ENCODE data around the gene VAMP3. TPM values are rescaled to one million over a fixed set of nuclear protein-coding genes. Genes with fewer than 3 reads are reported as not detected.
A peak's percentile ranks its signal among the peaks of the same experiment; 100 is the strongest.

VAMP3 gene
- polyA plus RNA-seq (2013, experiment 1 of 2), result 164 TPM
- polyA plus RNA-seq (2013, experiment 2 of 2), result 172 TPM

- H2BK15ac ChIP-seq (ENCODE audit: low read depth, poor library complexity, severe bottlenecking), result peak within 1 kb of the TSS; percentile 74
- H3K79me1 ChIP-seq (replicated peaks; ENCODE audit: low read length, poor library complexity, severe bottlenecking), result peaks cover 1% of the 10 kb centered on the region
- H3K18ac ChIP-seq (ENCODE audit: low read depth in 1 of 2, low read length in 2 of 2), result peak within 1 kb of the TSS; percentile 95 to 99
- peak within 1 kb of the TSS; percentile 57 to 99 for H3K4ac ChIP-seq (ENCODE audit: low read depth in 1 of 2, low read length in 2 of 2)
- peak within 1 kb of the TSS in 1 of 2 experiments; percentile 86 for H3K23ac ChIP-seq (ENCODE audit: low read length in 2 of 2)
- H3K4me3 ChIP-seq (ENCODE audit: insufficient read depth in 1 of 2, low read depth in 1 of 2, low read length in 2 of 2), result peak within 1 kb of the TSS; percentile 87 to 96
- H3K4me2 ChIP-seq (ENCODE audit: low read length, poor library complexity, severe bottlenecking), result peak within 1 kb of the TSS; percentile 94
- peak within 1 kb of the TSS; percentile 84 for H4K91ac ChIP-seq (ENCODE audit: low read length)
- H3K27me3 ChIP-seq (ENCODE audit: control insufficient read depth in 1 of 2, insufficient read depth in 1 of 2, low read length in 2 of 2), result no peaks in the 10 kb centered on the region
- no peak within 1 kb of the TSS for H2BK120ac ChIP-seq (ENCODE audit: low read depth, low read length)
- peak within 1 kb of the TSS; percentile 96 for H3K9ac ChIP-seq (ENCODE audit: low read length)
- H3K9me3 ChIP-seq (ENCODE audit: control insufficient read depth, low read length), result no peaks in the 10 kb centered on the region
- H2AK5ac ChIP-seq (ENCODE audit: low read length, severe bottlenecking), result no peak within 1 kb of the TSS
- peak within 1 kb of the TSS in 1 of 2 experiments; percentile 99 for H3K14ac ChIP-seq (ENCODE audit: low read length in 2 of 2)
- under 1% methylated on average over 72 of the region's 97 CpGs for WGBS
- H4K8ac ChIP-seq (ENCODE audit: low read length), result peak within 1 kb of the TSS; percentile 100
- H2BK5ac ChIP-seq (ENCODE audit: low read depth, low read length, poor library complexity, severe bottlenecking), result no peak within 1 kb of the TSS
- peak within 1 kb of the TSS; percentile 100 for H2AFZ ChIP-seq (ENCODE audit: low read depth, low read length)
- peaks cover 3% of the 10 kb centered on the region for H3K4me1 ChIP-seq (ENCODE audit: control insufficient read depth, insufficient read depth, low read depth, low read length)
- DNase-seq, result peak; percentile 84
- H2BK12ac ChIP-seq (ENCODE audit: low read length in 2 of 2), result no peak within 1 kb of the TSS
- H3K27ac ChIP-seq (ENCODE audit: low read length, poor library complexity, severe bottlenecking), result peak within 1 kb of the TSS; percentile 1
- peaks cover 0 to 30% of the 10 kb centered on the region in 2 experiments for H3K36me3 ChIP-seq (ENCODE audit: control insufficient read depth in 1 of 2, insufficient read depth in 2 of 2, low read depth in 1 of 2, low read length in 2 of 2)
These were observed at the start of gene VAMP3 for GRCh38 chr1:7770997-7771822. Gene VAMP3 (plus strand): TSS chr1:7771296. CDS start chr1:7771384, 88 bp downstream.

- Histone ChIP-seq H3K36me3 (ENCODE audit: control insufficient read depth in 1 of 2, insufficient read depth in 2 of 2, low read depth in 1 of 2, low read length in 2 of 2) (no peaks in the 10 kb centered on the region), H3K4me3 (ENCODE audit: insufficient read depth in 1 of 2, low read depth in 1 of 2, low read length in 2 of 2) (no peak overlapping the region), H3K79me1 (replicated peaks; ENCODE audit: low read length, poor library complexity, severe bottlenecking) (no peaks in the 10 kb centered on the region), H3K23ac (ENCODE audit: low read length in 2 of 2) (no peak overlapping the region), H2BK120ac (ENCODE audit: low read depth, low read length) (no peak overlapping the region), H3K4ac (ENCODE audit: low read depth in 1 of 2, low read length in 2 of 2) (no peak overlapping the region), H3K4me2 (ENCODE audit: low read length, poor library complexity, severe bottlenecking) (no peak overlapping the region), H2AK5ac (ENCODE audit: low read length, severe bottlenecking) (no peak overlapping the region), H2BK12ac (ENCODE audit: low read length in 2 of 2) (no peak overlapping the region), H3K27ac (ENCODE audit: low read length, poor library complexity, severe bottlenecking) (no peak overlapping the region), H4K91ac (ENCODE audit: low read length) (no peak overlapping the region), H3K27me3 (ENCODE audit: control insufficient read depth in 1 of 2, insufficient read depth in 1 of 2, low read length in 2 of 2) (peaks cover 0 to 61% of the 10 kb centered on the region in 2 experiments), H3K9ac (ENCODE audit: low read length) (no peak overlapping the region), H3K9me3 (ENCODE audit: control insufficient read depth, low read length) (no peaks in the 10 kb centered on the region), H3K4me1 (ENCODE audit: control insufficient read depth, insufficient read depth, low read depth, low read length) (peaks cover 3% of the 10 kb centered on the region), H2BK5ac (ENCODE audit: low read depth, low read length, poor library complexity, severe bottlenecking) (no peak overlapping the region), H2BK15ac (ENCODE audit: low read depth, poor library complexity, severe bottlenecking) (no peak overlapping the region), H3K18ac (ENCODE audit: low read depth in 1 of 2, low read length in 2 of 2) (no peak overlapping the region), H2AFZ (ENCODE audit: low read depth, low read length) (no peak overlapping the region), H3K14ac (ENCODE audit: low read length in 2 of 2) (no peak overlapping the region), H4K8ac (ENCODE audit: low read length) (no peak overlapping the region)
- no peak for DNase-seq
- WGBS, result 69% methylated on average over 2 of the region's 5 CpGs
These were observed 49.0 kb upstream of the VAMP3 start for GRCh38 chr1:7721940-7722669.

GRCh38 chr1:7722670-7723012 lies 48.5 kb upstream of the VAMP3 start:
- no peak overlapping the region for H3K4ac ChIP-seq (ENCODE audit: low read depth in 1 of 2, low read length in 2 of 2)
- peaks cover 3% of the 10 kb centered on the region for H3K4me1 ChIP-seq (ENCODE audit: control insufficient read depth, insufficient read depth, low read depth, low read length)
- H2AK5ac ChIP-seq (ENCODE audit: low read length, severe bottlenecking), result no peak overlapping the region
- H2BK5ac ChIP-seq (ENCODE audit: low read depth, low read length, poor library complexity, severe bottlenecking), result no peak overlapping the region
- DNase-seq, result no peak
- no peak overlapping the region for H2BK12ac ChIP-seq (ENCODE audit: low read length in 2 of 2)
- no peaks in the 10 kb centered on the region for H3K9me3 ChIP-seq (ENCODE audit: control insufficient read depth, low read length)
- H3K27ac ChIP-seq (ENCODE audit: low read length, poor library complexity, severe bottlenecking), result no peak overlapping the region
- no peak overlapping the region for H2BK120ac ChIP-seq (ENCODE audit: low read depth, low read length)
- no peak overlapping the region for H2BK15ac ChIP-seq (ENCODE audit: low read depth, poor library complexity, severe bottlenecking)
- no peak overlapping the region for H3K9ac ChIP-seq (ENCODE audit: low read length)
- H3K4me3 ChIP-seq (ENCODE audit: insufficient read depth in 1 of 2, low read depth in 1 of 2, low read length in 2 of 2), result no peak overlapping the region
- H4K8ac ChIP-seq (ENCODE audit: low read length), result no peak overlapping the region
- H3K18ac ChIP-seq (ENCODE audit: low read depth in 1 of 2, low read length in 2 of 2), result no peak overlapping the region
- H3K4me2 ChIP-seq (ENCODE audit: low read length, poor library complexity, severe bottlenecking), result no peak overlapping the region
- no peaks in the 10 kb centered on the region for H3K36me3 ChIP-seq (ENCODE audit: control insufficient read depth in 1 of 2, insufficient read depth in 2 of 2, low read depth in 1 of 2, low read length in 2 of 2)
- H2AFZ ChIP-seq (ENCODE audit: low read depth, low read length), result no peak overlapping the region
- no peaks in the 10 kb centered on the region for H3K79me1 ChIP-seq (replicated peaks; ENCODE audit: low read length, poor library complexity, severe bottlenecking)
- WGBS, result 100% methylated on average over 1 of the region's 2 CpGs
- H3K23ac ChIP-seq (ENCODE audit: low read length in 2 of 2), result no peak overlapping the region
- H3K27me3 ChIP-seq (ENCODE audit: control insufficient read depth in 1 of 2, insufficient read depth in 1 of 2, low read length in 2 of 2), result peaks cover 0 to 63% of the 10 kb centered on the region in 2 experiments
- no peak overlapping the region for H4K91ac ChIP-seq (ENCODE audit: low read length)
- no peak overlapping the region for H3K14ac ChIP-seq (ENCODE audit: low read length in 2 of 2)

GRCh38 chr1:7726623-7727022 lies 44.5 kb upstream of the VAMP3 start:
- Histone ChIP-seq H3K4me3 (ENCODE audit: insufficient read depth in 1 of 2, low read depth in 1 of 2, low read length in 2 of 2) (no peak overlapping the region), H3K14ac (ENCODE audit: low read length in 2 of 2) (no peak overlapping the region), H2BK5ac (ENCODE audit: low read depth, low read length, poor library complexity, severe bottlenecking) (no peak overlapping the region), H3K4ac (ENCODE audit: low read depth in 1 of 2, low read length in 2 of 2) (no peak overlapping the region), H2BK12ac (ENCODE audit: low read length in 2 of 2) (no peak overlapping the region), H4K91ac (ENCODE audit: low read length) (no peak overlapping the region), H3K36me3 (ENCODE audit: control insufficient read depth in 1 of 2, insufficient read depth in 2 of 2, low read depth in 1 of 2, low read length in 2 of 2) (no peaks in the 10 kb centered on the region), H3K4me2 (ENCODE audit: low read length, poor library complexity, severe bottlenecking) (no peak overlapping the region), H2BK15ac (ENCODE audit: low read depth, poor library complexity, severe bottlenecking) (no peak overlapping the region), H3K9me3 (ENCODE audit: control insufficient read depth, low read length) (no peaks in the 10 kb centered on the region), H2AFZ (ENCODE audit: low read depth, low read length) (no peak overlapping the region), H4K8ac (ENCODE audit: low read length) (no peak overlapping the region), H3K79me1 (replicated peaks; ENCODE audit: low read length, poor library complexity, severe bottlenecking) (no peaks in the 10 kb centered on the region), H3K9ac (ENCODE audit: low read length) (no peak overlapping the region), H2BK120ac (ENCODE audit: low read depth, low read length) (no peak overlapping the region), H3K18ac (ENCODE audit: low read depth in 1 of 2, low read length in 2 of 2) (no peak overlapping the region), H3K23ac (ENCODE audit: low read length in 2 of 2) (no peak overlapping the region), H3K27me3 (ENCODE audit: control insufficient read depth in 1 of 2, insufficient read depth in 1 of 2, low read length in 2 of 2) (peaks cover 0 to 46% of the 10 kb centered on the region in 2 experiments), H2AK5ac (ENCODE audit: low read length, severe bottlenecking) (no peak overlapping the region), H3K4me1 (ENCODE audit: control insufficient read depth, insufficient read depth, low read depth, low read length) (no peaks in the 10 kb centered on the region), H3K27ac (ENCODE audit: low read length, poor library complexity, severe bottlenecking) (no peak overlapping the region)
- 92% methylated on average over 7 of the region's 7 CpGs for whole genome bisulfite sequencing
- no peak for DNase-seq
